ENCODE measurements around the gene MTCH1. TPM values are rescaled to one million over a fixed set of nuclear protein-coding genes. Genes with fewer than 3 reads are reported as not detected.

Gene MTCH1
- total and polyA plus RNA-seq, 7 donors, result 141 to 198 (median 163) TPM

GRCh38 chr6:37020812-37021211 is 34.8 kb upstream of the MTCH1 start:
- H3K36me3 ChIP-seq, result no peaks in the 10 kb centered on the region
- H3K27ac ChIP-seq, result no peak overlapping the region
- no peak for TF ChIP-seq EP300 (IDR thresholded peaks at IDR 0.05)
- TF ChIP-seq CTCF (IDR thresholded peaks at IDR 0.05), result peak in 1 of 4 experiments; percentile 9
- TF ChIP-seq POLR2AphosphoS5 (IDR thresholded peaks at IDR 0.05), result no peak
- TF ChIP-seq POLR2A (IDR thresholded peaks at IDR 0.05), result no peak
- H3K27me3 ChIP-seq, result no peaks in the 10 kb centered on the region
- 62 to 87% methylated on average over 5 of the region's 5 CpGs for WGBS, 2 donors
- H3K4me3 ChIP-seq, result no peak overlapping the region
- peaks cover 0 to 18% (median 15%) of the 10 kb centered on the region in 4 donors for H3K4me1 ChIP-seq
- no peak for DNase-seq
- intact Hi-C loops (cut with DNase I), result no loop called here
- no peaks in the 10 kb centered on the region for H3K9me3 ChIP-seq

- intact Hi-C loops (cut with DNase I), result no loop called here
- H3K27ac ChIP-seq, result no peak overlapping the region
- no peak for DNase-seq
- 21 to 61% methylated on average over 12 of the region's 12 CpGs for WGBS, 2 donors
- H3K9me3 ChIP-seq, result no peaks in the 10 kb centered on the region
- TF ChIP-seq EP300 (IDR thresholded peaks at IDR 0.05) (no peak), POLR2A (IDR thresholded peaks at IDR 0.05) (no peak), CTCF (IDR thresholded peaks at IDR 0.05) (no peak), POLR2AphosphoS5 (IDR thresholded peaks at IDR 0.05) (no peak)
- H3K36me3 ChIP-seq, result no peaks in the 10 kb centered on the region
- H3K4me3 ChIP-seq, result no peak overlapping the region
- no peaks in the 10 kb centered on the region for H3K27me3 ChIP-seq
- peaks cover 0 to 18% (median 15%) of the 10 kb centered on the region in 4 donors for H3K4me1 ChIP-seq
Measured at GRCh38 chr6:37020381-37020780, 34.4 kb upstream of the MTCH1 start.

- Histone ChIP-seq H3K27me3 (no peaks in the 10 kb centered on the region), H3K4me3 (no peak overlapping the region), H3K27ac (peak overlapping the region; percentile 55 to 63 (median 60)), H3K4me1 (peaks cover 0 to 18% (median 15%) of the 10 kb centered on the region in 4 donors), H3K36me3 (no peaks in the 10 kb centered on the region), H3K9me3 (no peaks in the 10 kb centered on the region)
- intact Hi-C loops (cut with DNase I), result loop anchor here (2.0 kb wide), 1 partner anchor 40 kb away; no protein-coding TSS in a partner anchor
- 32 to 72% methylated on average over 2 of the region's 2 CpGs for WGBS, 2 donors
- no peak for DNase-seq
- no peak for TF ChIP-seq POLR2A (IDR thresholded peaks at IDR 0.05)
- no peak for TF ChIP-seq POLR2AphosphoS5 (IDR thresholded peaks at IDR 0.05)
- TF ChIP-seq CTCF (IDR thresholded peaks at IDR 0.05), result no peak
- TF ChIP-seq EP300 (IDR thresholded peaks at IDR 0.05), result no peak
Measured at GRCh38 chr6:37019065-37019450, 33.1 kb upstream of the MTCH1 start.

- intact Hi-C loops (cut with DNase I), result loop anchor here (1.0 to 2.0 kb wide), 3 partner anchors 40 to 252 kb away; partner anchors contain the start of gene C6orf89
- H3K36me3 ChIP-seq, result no peaks in the 10 kb centered on the region
- H3K27ac ChIP-seq, result peak overlapping the region; percentile 55 to 63 (median 60)
- no peak overlapping the region for H3K4me3 ChIP-seq
- 2 to 6% methylated on average over 8 of the region's 8 CpGs for whole genome bisulfite sequencing, 2 donors
- H3K9me3 ChIP-seq, result no peaks in the 10 kb centered on the region
- DNase-seq, result peak; percentile 96
- H3K27me3 ChIP-seq, result no peaks in the 10 kb centered on the region
- H3K4me1 ChIP-seq, result peaks cover 0 to 18% (median 15%) of the 10 kb centered on the region in 4 donors
- TF ChIP-seq POLR2AphosphoS5 (IDR thresholded peaks at IDR 0.05), result peak in 2 of 4 donors; percentile 35 to 41
- TF ChIP-seq POLR2A (IDR thresholded peaks at IDR 0.05), result no peak
- TF ChIP-seq CTCF (IDR thresholded peaks at IDR 0.05), result peak; percentile 79 to 90 (median 88)
Measured at GRCh38 chr6:37018198-37019064, 32.4 kb upstream of the MTCH1 start.

All from sigmoid colon (tissue), 7 donors.